Type B pancreatic cell (in vitro differentiated cells): ENCODE measurements around the gene XKR7. TPM values are rescaled to one million over a fixed set of nuclear protein-coding genes. Genes with fewer than 3 reads are reported as not detected.

Experiments used
- DNase-seq: peaks from one replicate; pipeline ENCODE4 v3.0.0; 2021; ENCODE audit warnings: mixed read lengths; ENCODE audit not compliant: unreplicated experiment; ENCODE audit errors: extremely low spot score
- H3K27ac Mint-ChIP-seq: 2 replicates; pipeline ENCODE4 v1.8.0; 2021; ENCODE audit warnings: mild to moderate bottlenecking, mixed read lengths
- H3K27me3 Mint-ChIP-seq: 2 replicates; pipeline ENCODE4 v1.8.0; 2021; ENCODE audit warnings: mixed read lengths
- H3K36me3 Mint-ChIP-seq: 2 replicates; pipeline ENCODE4 v1.8.0; 2021; ENCODE audit warnings: mixed read lengths
- H3K4me1 Mint-ChIP-seq: one replicate; pipeline ENCODE4 v1.8.0; 2021; ENCODE audit warnings: mixed read lengths; ENCODE audit not compliant: unreplicated experiment
- H3K4me3 Mint-ChIP-seq: 2 replicates; pipeline ENCODE4 v1.8.0; 2021; ENCODE audit warnings: mild to moderate bottlenecking, mixed read lengths
- H3K9me3 Mint-ChIP-seq: 2 replicates; pipeline ENCODE4 v1.8.0; 2021; ENCODE audit warnings: mixed read lengths
- CTCF ChIP-seq: fragments of 200-600 bp; sonication (generic); conservative IDR thresholded peaks from 2 replicates; pipeline ENCODE4 v1.5.0; 2021; ENCODE audit warnings: antibody characterized with exemption, mild to moderate bottlenecking
- total RNA-seq: library from RNA; stranded (reverse); gene quantifications from 2 replicates; pipeline ENCODE4 v1.2.1, GENCODE V29; 2021; ENCODE audit warnings: low replicate concordance

XKR7 gene
- total RNA-seq, 1 donor from 2014 or later, result 4.9 TPM

- Mint-ChIP-seq H3K27me3 (peaks cover 73% of the 10 kb centered on the region), H3K9me3 (no peaks in the 10 kb centered on the region), H3K36me3 (no peaks in the 10 kb centered on the region), H3K4me1 (no peaks in the 10 kb centered on the region), H3K4me3 (no peak overlapping the region), H3K27ac (no peak overlapping the region)
- no peak for TF ChIP-seq CTCF
- no peak for DNase-seq
These were observed 68.3 kb downstream of the XKR7 start for GRCh38 chr20:32036252-32036651.

GRCh38 chr20:32036716-32037485 is 69.0 kb downstream of the XKR7 start:
- Mint-ChIP-seq H3K27me3 (peaks cover 72% of the 10 kb centered on the region), H3K4me1 (no peaks in the 10 kb centered on the region), H3K27ac (no peak overlapping the region), H3K36me3 (no peaks in the 10 kb centered on the region), H3K4me3 (no peak overlapping the region), H3K9me3 (no peaks in the 10 kb centered on the region)
- DNase-seq, result no peak
- TF ChIP-seq CTCF, result no peak

GRCh38 chr20:32037929-32038328 is 70.0 kb downstream of the XKR7 start:
- no peak for TF ChIP-seq CTCF
- Mint-ChIP-seq H3K4me1 (no peaks in the 10 kb centered on the region), H3K27ac (no peak overlapping the region), H3K27me3 (peaks cover 72% of the 10 kb centered on the region), H3K36me3 (no peaks in the 10 kb centered on the region), H3K4me3 (no peak overlapping the region), H3K9me3 (no peaks in the 10 kb centered on the region)
- no peak for DNase-seq

GRCh38 chr20:32040142-32040953 is 72.4 kb downstream of the XKR7 start:
- no peak overlapping the region for H3K27ac Mint-ChIP-seq
- no peak for TF ChIP-seq CTCF
- no peaks in the 10 kb centered on the region for H3K9me3 Mint-ChIP-seq
- no peaks in the 10 kb centered on the region for H3K4me1 Mint-ChIP-seq
- peaks cover 70% of the 10 kb centered on the region for H3K27me3 Mint-ChIP-seq
- no peak overlapping the region for H3K4me3 Mint-ChIP-seq
- DNase-seq, result no peak
- H3K36me3 Mint-ChIP-seq, result no peaks in the 10 kb centered on the region

GRCh38 chr20:32045999-32046398 is 78.0 kb downstream of the XKR7 start:
- H3K4me1 Mint-ChIP-seq, result no peaks in the 10 kb centered on the region
- no peak for TF ChIP-seq CTCF
- H3K4me3 Mint-ChIP-seq, result no peak overlapping the region
- H3K9me3 Mint-ChIP-seq, result no peaks in the 10 kb centered on the region
- peaks cover 81% of the 10 kb centered on the region for H3K27me3 Mint-ChIP-seq
- no peak for DNase-seq
- H3K27ac Mint-ChIP-seq, result no peak overlapping the region
- no peaks in the 10 kb centered on the region for H3K36me3 Mint-ChIP-seq
